ENCODE data around the gene PHF2.

Gene PHF2

DNA sequence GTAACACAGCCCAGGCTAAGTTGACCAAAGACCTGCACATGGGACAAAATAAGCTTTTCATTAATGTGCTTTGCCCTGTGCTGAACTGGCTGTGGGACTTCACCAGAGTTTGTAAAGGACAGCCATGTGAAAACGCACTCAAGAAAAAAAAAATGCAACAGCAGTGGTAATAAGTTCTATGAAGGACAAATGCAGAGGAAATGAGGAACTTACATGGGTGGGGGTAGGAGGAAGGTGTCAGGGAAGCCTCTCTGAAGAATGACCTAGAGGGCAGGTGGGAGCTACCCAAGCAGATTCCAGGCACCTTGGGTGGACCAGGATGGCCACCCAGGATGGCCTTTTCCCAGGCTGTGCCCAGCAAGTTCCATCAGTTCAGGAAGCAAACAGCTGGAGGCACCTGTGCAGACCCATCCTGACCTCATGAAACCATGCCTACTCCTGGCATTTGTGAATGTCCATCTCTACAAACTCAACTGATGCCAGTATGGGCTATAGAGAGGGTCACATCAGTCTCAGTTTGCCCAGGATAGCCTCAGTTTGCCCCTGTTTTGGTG, 6.7 kb upstream of the PHF2 start:
- no peak for DNase-seq

DNA sequence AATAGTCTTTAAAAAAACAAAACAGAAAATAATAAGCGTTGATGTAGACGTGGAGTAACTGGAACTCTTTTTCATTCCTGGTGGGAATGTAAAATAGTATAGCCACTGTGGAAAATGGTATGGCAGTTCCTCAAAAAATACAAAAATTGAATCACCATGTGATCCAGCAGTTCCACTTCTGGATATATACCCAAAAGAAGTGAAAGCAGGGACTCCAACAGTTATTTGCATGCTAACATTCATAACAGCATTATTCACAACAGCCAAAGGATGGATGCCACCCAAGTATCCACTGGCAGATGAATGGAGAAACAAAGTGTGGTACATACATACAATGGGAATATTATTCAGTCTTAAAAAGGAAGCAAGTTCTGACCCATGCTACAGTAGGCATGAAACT, 4.2 kb upstream of the PHF2 start:
- DNase-seq: no peak

DNA sequence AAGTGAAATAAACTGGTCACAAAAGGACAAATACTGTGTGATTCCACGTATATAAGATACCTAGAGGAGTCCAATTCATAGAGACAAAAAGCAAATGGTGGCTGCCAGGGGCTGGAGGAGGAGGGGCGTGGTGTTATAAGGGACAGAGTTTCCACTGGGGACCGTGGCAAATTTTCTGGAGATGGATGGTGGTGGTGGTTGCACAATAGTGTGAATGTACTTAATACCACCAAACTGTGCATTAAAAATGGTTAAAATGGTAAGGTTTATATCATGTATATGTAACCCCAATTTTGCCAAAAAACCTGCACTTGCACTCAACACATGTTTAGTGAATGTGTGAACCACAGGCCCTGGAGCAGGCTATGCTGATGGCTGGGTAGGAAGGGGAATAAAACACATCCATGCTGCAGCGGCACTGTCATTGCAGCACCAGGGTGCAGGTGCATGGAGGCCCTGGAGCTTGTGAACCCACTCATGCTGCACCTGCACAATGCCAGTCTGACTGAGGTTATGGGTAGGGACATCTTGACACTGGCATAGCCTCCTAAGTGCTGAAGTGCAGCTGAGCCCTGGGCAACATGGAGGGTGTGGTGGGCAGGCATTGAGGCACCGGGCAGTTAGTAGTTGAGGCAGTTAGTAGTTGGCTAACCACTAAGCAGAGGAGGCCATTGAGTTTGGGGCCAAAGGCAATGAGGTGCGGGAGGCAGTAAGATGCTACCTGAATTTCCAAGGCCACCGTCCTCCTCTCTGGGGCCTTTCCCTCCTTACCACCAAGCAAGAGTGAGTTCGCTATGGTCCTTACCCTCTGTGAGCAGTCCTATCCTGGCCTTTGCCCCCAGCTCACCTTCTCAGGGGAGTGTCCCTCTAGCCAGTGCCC, 3.5 kb upstream of the PHF2 start:
- no peak for DNase-seq

DNA sequence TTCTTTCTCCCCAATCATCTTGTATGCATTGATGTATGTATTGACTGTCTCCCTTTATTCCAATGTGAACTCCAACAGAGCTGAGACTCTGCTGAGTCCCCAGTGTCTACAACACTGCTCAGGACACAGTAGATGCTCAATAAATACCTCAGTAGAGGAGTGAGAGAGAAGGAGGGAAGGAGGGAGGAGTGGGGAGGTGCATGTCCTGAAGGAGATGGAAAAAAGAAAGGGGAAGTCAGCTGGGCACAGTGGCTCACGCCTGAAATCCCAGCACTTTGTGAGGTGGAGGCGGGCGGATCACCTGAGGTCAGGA, 2.9 kb upstream of the PHF2 start:
- DNase-seq: no peak

DNA sequence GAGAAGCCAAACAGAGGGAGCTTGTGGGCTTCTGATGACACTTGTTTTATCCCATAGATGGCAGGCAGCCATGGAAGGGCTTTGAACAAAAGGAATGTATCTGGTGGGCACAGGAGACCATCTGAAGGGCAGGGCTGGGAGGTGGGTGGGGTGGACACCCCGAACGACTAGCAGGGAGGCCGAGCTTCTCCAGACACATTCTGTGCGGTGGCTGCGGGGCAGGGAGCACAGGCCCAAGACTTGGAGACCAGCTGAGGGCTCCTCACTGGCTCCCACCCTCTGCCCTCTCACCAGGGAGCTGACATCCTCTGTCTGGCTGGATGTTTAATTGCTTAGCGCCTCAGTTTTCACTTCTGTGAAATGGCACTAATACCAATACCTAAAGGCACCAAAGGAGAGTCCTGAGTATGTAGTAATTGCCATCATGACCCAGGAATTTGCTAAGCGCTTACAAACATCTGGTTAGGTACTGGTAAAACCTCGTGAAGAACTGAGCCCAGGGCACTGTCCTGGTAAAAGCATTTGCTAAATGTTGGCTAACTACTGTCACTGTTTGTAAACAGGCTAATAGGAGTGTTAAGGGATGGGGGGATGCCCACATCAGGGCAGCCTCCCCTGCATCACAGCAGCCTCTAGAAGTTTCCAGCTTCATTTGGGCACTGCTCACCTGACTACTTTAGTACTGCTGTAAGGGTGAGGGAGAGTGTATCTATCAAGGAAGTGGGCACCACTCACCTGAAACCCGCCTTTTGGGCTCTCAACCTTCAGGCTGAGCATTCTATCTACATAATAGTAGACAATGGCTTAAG, 2.1 kb upstream of the PHF2 start:
- DNase-seq: no peak

DNA sequence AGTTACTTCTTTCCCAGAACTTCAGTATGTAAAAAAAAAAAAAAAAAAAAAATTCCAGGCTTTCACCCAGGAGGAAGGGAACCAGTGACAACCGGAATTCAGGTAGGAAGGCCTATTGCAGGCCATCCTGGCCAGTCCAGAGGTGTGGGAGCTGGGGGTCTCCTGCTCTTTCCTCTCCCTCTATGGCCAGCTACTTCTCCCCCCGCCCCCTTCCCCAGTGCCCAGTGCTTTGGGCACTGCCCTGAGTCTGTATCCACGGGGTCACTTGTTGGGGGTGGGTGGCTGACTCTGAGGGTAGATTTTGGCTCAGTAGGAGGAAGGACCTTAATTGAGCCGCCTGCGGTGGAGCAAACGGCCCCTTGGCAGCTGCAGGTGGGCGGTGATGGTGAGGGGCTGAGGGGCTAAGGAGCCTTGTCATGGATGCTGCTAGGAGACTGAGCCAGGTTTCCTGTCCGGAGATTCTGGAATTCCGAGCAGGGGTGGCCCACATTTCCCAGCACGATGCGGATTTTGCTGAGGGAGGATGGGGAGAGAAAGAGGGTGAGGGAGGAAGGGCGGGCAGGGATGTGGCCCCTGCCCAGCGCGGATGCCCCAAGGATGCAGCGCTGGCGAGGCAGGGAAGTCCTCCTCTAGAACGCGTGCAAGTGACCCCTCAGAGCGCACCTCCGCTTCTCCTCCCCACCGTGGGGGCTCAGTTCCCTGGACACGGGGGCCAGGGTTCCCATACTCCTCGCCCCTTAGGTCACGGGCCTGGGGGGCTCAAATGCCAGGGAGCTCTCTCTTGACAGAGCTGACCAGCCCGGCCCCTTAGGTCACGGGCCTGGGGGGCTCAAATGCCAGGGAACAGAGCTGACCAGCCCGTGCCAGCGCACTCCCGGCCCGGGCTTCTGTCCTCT, 1.2 kb upstream of the PHF2 start:
- DNase-seq: peak; percentile 13

DNA sequence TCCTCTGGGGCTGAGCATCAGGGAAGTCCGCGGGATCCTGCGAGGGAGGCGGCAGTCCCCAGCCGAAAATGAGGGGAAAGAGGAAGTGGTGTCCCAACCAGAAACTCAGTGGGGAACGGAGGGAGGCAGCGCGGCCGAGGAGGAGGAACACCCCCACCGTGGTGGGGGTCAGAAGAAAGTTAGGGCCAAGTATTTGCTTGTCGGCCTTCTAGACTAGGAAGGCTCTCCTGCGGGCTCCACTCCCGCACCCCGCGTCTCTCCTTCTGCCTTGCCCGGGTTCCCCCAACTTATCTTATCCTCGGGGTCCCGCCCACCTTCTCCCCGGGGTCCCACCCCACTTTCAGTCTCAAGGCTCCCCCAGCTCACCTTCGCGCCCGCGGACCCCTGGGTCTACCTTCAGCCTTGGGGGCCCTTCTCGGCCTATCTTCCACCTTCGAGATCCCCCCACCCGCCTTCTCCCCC, 557 bp upstream of the PHF2 start:
- DNase-seq: peak; percentile 65

DNA sequence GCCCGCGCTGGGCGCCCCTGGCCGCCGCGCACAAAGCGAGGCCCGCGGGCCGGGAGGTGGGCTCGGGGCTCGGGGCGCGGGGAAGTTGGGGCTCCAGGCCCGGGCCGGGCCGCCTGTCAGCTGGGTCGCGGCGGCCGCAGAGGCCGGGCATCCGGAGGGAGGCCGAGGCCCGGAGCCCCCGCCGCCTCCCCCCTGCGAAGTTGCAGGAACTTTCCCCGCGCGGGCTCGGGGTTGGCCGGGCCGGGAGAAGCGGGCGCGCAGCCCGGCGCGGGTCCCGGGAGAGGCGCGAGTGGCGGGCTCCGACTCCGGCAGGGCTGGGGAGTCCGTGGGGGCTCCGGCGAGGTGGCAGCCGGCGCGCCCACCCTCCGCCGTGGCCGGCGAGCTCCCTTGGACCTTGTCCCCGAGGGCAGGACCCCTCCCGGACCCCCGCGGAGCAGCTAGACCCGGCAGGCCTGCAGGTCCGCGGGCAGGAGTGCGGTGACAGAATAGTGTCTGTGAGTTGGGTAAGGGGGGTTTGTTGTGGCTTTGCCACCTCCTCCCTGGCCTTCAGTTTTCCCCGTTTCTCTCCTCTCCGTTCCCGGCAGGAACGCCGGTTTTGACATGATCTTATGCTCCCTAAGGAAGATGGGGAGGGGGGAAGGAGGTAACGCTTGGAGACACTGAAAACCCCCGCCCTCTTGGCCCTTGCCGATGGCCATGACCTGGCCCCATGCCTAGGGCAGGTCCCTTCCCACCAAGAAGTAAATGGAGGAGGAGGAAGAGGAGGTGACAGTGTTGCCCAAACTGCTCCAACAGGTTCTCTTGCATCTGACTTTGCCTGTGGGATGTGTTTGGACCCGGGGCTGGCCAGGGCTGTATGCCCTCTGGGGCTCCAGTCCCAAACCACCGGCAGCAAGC, 942 bp downstream of the PHF2 start:
- peak; percentile 20 for DNase-seq

DNA sequence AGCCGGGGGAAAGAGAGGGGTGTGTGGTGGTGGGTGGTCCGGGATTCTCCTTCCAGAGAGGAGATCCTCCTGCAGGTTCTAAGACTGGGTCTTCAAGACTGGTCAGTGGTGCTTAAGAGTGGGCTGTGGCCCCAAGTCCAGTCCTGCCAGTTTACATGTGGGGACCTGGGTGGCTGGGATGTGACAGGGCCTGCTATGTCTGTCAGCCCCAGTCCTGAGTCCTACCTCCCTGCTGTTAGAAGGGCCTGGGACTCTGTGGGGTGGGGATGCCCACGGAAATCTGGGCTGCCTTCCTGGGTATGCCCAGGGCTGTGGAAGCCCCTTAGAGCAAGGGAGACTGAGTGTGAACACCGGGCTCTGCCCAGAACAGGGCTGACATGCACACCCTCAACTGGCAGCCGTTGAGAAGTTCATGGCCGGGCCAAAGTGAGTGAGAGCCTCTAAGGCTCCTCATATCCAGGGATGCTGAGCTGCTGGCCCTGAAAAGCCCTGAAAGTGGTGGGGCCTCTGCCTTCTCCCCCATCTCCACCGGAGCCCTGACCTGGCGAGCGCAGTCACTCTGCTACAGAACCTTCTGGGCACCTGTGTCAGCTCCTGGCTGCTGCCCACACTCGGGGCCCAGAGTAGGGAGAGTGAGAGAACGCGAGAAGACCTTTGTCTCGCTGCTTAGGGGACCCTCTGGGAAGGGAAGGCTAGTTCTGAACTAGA, 1.7 kb downstream of the PHF2 start:
- DNase-seq: peak; percentile 9

DNA sequence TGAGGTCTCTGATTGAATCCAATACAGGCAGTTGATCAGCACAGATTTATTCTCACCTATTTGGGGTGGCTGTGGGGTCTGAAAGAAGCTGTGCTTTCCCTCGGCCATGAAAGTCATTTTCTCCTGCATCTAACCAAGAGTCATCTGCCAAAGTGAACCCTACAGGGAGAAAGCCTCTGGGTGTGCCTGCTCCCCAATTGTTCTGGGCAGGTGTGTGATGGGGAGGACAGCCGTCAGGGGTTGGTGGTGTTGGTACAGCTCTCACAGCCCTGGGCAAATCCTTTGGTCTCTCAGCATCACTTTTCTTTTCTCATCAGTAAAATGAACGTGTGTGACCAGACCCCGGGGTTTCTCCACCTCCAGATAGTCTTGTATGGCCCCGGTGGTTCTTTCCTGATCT, 2.5 kb downstream of the PHF2 start:
- no peak for DNase-seq

DNA sequence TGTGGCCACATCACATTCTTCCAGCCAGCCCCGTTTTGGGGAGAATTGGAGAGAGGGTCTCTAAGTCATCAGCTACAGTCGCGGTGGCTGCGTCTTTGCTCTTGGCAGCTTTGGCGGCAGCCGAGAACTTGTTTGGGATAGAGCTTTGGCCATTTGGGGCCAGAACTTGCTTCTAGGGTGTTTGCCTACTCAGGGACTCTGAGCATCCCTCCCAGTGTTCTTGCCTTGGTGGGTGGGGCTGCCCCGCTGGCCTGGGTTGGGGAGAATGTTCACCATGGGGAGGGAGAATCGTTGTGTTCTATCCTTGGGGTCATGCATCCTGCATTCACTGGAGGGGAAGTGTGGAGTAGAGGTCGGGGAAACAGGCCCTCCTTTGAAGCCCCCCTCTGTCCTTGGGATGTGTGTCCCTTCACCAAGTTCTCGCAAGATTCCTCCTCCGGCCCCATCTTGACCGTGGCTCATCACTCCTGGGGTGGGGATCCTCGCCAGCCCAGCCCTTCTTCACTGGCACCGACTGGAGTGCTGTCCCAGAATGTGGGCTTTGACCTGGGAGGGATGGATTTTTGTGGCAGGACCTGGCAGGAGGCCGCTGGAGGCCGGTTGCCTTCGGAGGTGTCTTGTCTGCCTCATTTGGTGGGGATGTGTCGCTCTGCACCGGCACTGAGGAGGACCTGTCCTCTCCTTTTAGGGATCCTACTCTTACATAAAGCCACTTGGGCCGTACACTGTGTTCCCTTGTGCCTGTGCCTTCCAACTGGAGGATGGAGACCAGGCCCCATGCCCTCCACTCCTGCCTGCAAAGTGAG, 3.5 kb downstream of the PHF2 start:
- no peak for DNase-seq

DNA sequence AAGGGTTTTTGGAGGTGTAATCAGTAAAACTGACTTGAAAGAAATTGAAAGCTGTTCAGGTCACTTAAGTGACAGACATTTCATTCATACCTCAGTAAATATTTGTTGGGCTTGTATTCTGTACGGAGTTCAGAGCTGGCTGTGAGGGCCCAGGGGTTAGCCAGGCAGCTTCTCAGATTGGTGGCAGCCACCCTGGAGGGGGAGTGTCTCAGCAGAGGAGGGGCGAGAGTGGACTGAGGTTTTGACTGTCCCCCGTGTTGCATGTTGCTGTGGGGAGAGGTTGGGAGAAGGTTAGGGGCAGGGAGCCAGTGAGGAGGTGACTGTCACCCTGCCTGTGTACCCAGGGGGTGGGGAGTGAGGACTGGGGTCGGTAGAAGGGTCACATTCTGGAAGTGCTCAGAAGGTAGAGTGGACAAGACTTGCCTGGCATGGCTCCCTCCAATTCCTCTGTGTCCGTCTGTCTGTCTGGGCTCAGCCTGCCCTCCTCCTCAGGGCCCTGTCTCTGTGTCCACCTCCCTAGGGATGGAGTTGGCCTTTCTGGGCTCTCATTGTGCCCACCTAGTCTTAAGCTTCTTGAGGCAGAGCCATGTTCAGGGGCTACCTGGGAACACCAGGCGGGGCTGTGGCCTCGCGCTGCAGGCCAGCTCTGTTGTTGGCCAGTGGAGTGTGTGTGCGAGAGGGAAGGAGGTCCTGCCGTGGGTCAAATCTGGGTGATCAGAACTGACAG, 4.4 kb downstream of the PHF2 start:
- no peak for DNase-seq

DNA sequence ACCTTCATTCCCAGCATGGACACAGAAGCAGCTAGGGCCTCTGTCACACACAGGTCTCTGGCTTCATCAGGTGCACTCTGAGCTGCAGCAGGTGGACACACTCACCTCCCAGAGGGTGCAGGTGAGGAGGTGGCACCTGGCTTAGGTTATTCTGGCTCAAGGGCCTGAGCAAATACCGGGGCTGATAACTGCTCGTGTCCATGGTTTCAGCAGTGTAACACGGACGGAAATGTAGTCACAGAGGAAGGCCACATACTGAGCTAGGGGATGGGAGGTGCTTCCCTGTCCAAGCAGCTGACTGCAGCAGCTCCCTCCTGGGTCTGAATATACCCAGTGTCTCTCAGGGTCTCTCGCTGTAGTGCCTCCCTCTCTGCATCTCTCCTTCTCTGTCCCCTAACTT, 5.7 kb downstream of the PHF2 start:
- DNase-seq: no peak

DNA sequence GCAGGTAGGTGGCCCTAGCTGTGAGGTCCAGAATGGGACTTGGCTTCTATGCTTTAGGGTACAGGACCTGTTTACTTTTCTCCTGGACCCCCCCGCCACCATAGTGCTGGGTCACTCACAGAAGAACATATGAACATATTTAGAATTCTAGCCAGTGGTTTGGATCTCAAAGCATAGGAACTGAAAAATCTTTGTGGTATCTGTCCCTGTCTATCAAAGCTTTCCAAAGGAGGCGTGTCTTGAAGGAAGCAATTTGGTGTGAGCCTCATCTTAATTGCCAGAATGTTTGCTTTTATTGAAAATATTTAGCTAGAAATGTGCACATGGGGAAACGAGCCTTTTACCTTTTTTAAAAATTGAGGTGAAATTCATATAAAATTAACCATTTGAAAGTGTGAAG, 6.2 kb downstream of the PHF2 start:
- DNase-seq: no peak

DNA sequence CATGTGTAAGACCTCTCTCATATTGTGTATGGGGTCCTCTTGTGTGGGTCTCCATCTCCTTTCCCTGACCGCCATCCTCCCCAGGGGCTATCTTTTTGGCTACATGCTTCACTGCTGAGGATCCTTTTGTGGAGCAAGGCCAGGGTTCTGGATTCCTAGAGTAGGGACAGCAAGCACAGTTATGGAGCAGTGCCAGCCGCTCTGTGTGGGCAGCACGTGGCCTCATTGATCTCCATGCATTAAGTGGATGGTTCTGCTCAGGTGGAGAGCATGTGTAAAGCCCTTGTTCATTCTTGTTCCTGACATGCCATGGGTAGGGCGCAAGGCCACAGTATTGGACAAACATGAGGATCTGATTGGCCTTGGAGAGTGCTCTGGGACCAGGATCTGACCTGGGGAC, 8.9 kb downstream of the PHF2 start:
- no peak for DNase-seq

DNA sequence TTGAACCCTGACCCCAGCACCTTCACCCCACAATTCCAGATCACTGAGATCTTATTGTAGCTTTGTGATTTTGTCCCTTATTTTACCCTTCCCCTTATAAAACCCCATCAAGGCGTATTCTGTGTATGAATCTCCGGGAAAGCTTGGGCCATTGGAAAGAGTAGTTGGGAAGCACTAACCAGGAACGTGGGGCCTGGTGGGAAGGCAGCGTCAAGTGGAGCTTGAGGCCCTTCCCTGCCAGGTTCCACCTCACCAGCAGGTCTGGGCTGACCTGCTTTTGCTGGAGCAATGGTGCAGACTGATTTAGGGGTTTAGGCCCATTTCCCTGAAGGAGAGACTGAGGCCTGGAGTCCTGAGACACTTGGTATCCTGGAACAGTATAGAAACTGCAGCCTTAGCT, 9.3 kb downstream of the PHF2 start:
- no peak for DNase-seq

DNA sequence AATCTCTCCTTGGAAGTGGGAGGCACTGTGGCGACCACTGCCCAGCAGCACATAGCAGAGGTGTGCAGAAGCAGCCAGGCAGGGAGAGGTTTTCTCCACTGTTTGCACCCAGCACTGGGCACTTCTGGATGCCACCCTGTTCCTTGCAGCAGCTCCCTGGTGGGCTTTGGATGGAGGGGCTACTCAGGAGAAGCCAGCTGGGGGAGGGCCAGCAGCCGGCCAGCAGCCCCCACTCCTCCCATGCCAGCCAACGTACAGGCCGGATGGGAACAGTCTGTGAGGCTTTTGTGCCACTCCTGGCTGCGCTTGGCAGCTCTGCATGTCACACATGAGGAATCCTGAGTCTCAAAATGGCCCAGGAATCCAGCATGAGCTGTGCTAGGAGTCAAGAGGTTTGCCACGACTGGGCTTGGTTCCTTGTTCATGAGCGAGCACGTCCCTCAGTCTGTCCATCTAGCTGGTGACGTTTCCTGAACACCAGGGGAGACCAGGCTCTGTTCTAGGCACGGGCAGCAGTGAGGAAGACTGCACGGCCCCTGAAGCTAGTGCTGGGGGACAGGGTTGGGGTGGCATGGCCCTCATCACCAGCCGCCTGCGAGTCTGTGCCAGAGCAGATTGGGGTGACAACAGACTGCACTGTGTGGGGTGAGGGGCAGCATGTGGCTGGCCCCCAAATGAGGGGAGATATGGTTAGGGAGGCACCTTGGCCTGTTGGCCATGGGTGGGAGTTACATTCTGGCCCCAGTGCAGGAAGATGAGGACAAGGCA, 10.1 kb downstream of the PHF2 start:
- DNase-seq: no peak

DNA sequence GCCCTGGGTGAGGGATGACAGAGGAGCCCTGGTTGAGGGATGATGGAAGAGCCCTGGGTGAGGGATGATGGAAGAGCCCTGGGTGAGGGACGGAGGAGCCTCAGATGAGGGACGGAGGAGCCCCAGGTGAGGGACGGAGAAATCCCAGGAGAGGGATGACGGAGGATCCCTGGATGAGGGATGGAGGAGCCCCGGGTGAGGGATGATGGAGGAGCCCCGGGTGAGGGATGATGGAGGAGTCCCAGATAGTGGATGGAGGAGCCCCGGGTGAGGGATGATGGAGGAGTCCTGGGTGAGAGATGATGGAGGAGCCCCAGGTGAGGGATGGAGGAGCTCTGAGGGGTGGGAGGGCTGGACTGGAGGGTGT, 10.9 kb downstream of the PHF2 start:
- DNase-seq: no peak

Data from EL (cell line).